GM12878 (cell line): ENCODE data around the gene HTR2B.

Source experiments
- BACH1 ChIP-seq: fragments of 450-650 bp; IDR thresholded peaks from 2 replicates; pipeline ENCODE4 v1.6.1; 2017; ENCODE audit warnings: mild to moderate bottlenecking, borderline replicate concordance
- BRCA1 ChIP-seq: IDR thresholded peaks from 2 replicates; pipeline ENCODE4 v1.6.1; 2011; ENCODE audit warnings: low read depth, low read length, improper control_type of control experiment
- CEBPB ChIP-seq, 2 experiments: fragments of 150-350 bp in 1 of 2; IDR thresholded peaks; 2 replicates each; pipeline ENCODE4 v1.6.1; 2012 to 2014; ENCODE audit warnings: low read depth in 2 of 2, low read length in 2 of 2, borderline replicate concordance in 1 of 2, inconsistent platforms in 1 of 2
- CREB1 ChIP-seq: IDR thresholded peaks from 2 replicates; pipeline ENCODE4 v1.6.1; 2012; ENCODE audit warnings: low read depth, mild to moderate bottlenecking, inconsistent platforms
- CREM ChIP-seq: IDR thresholded peaks from 2 replicates; pipeline ENCODE4 v1.6.1; 2014; ENCODE audit warnings: antibody characterized with exemption, low read depth
- EP300 ChIP-seq, 2 experiments: fragments of 150-350 bp in 1 of 2; IDR thresholded peaks; 2 replicates each; pipeline ENCODE4 v1.6.1; 2011 to 2012; ENCODE audit warnings: low read depth in 2 of 2, low read length in 2 of 2, borderline replicate concordance in 1 of 2, improper control_type of control experiment in 1 of 2, inconsistent platforms in 1 of 2; ENCODE audit not compliant: control insufficient read depth in 1 of 2
- EZH2 ChIP-seq: IDR thresholded peaks from 2 replicates; pipeline ENCODE4 v1.6.1; 2012; ENCODE audit warnings: low read depth, mild to moderate bottlenecking, control low read depth, inconsistent platforms, low read length, borderline replicate concordance; ENCODE audit not compliant: control insufficient read depth
- HDAC6 ChIP-seq: fragments of 200-600 bp; sonication (generic); IDR thresholded peaks from one replicate; pipeline ENCODE4 v1.8.0; 2017; ENCODE audit warnings: antibody characterized with exemption; ENCODE audit not compliant: unreplicated experiment
- KLF5 ChIP-seq: fragments of 450-650 bp; IDR thresholded peaks from 2 replicates; pipeline ENCODE4 v1.6.1; 2014; ENCODE audit warnings: mild to moderate bottlenecking; ENCODE audit not compliant: partially characterized antibody
- MYC ChIP-seq: IDR thresholded peaks from 2 replicates; pipeline ENCODE4 v1.6.1; 2011; ENCODE audit warnings: mild to moderate bottlenecking, low read length, moderate library complexity, inconsistent platforms; ENCODE audit not compliant: insufficient read depth, insufficient replicate concordance, insufficient read length, severe bottlenecking
- POLR2AphosphoS5 ChIP-seq: IDR thresholded peaks from 2 replicates; pipeline ENCODE4 v1.6.1; 2011; ENCODE audit warnings: mild to moderate bottlenecking, low read length, inconsistent platforms
- TCF3 ChIP-seq: IDR thresholded peaks from 2 replicates; pipeline ENCODE4 v1.6.1; 2012; ENCODE audit warnings: low read depth, mild to moderate bottlenecking, low read length, borderline replicate concordance; ENCODE audit not compliant: insufficient read depth
- TF ChIP-seq, protein P1 (sequence below), 3 experiments: IDR thresholded peaks in 2 of 3; conservative IDR thresholded peaks in 1 of 3; 2 replicates each; pipeline ENCODE4 v1.5.1; 2011; ENCODE audit warnings: low read depth in 3 of 3, low read length in 3 of 3, mild to moderate bottlenecking in 3 of 3, control low read depth in 2 of 3, moderate library complexity in 2 of 3, inconsistent platforms in 1 of 3, mixed read lengths in 1 of 3; ENCODE audit not compliant: control insufficient read depth in 2 of 3, insufficient read depth in 1 of 3; ENCODE audit errors: extremely low read depth in 1 of 3
- TF ChIP-seq, protein P2 (sequence below): IDR thresholded peaks from 2 replicates; pipeline ENCODE4 v1.6.1; 2011; ENCODE audit warnings: low read depth, mild to moderate bottlenecking, low read length, moderate library complexity, borderline replicate concordance; ENCODE audit errors: extremely low read depth

DNA sequence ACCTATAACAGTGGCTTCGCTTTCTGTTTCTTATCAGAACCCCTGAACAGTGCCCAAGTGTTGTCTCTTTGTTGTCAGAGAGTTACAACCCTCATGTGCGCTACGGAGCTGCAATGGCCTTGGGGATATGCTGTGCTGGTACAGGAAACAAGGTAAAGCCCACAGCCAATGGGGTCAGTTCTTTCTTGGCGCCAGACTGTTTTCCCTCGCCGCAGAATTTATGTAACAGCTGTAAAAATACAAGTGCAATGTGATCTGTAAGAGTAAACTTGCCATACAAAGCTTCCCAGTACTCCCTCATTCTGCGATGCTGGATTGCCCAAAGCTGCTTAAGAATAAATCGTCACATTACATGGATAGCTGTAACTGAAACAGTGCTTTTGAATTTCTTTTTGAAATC lies 13.9 kb upstream of the HTR2B start:
- no peak for TF ChIP-seq POLR2AphosphoS5
- TF ChIP-seq CEBPB (IDR thresholded peaks at IDR 0.05; ENCODE audit: borderline replicate concordance in 1 of 2, low read depth in 2 of 2, low read length in 2 of 2), result no peak
- no peak for TF ChIP-seq BACH1
- TF ChIP-seq, protein P1, sequence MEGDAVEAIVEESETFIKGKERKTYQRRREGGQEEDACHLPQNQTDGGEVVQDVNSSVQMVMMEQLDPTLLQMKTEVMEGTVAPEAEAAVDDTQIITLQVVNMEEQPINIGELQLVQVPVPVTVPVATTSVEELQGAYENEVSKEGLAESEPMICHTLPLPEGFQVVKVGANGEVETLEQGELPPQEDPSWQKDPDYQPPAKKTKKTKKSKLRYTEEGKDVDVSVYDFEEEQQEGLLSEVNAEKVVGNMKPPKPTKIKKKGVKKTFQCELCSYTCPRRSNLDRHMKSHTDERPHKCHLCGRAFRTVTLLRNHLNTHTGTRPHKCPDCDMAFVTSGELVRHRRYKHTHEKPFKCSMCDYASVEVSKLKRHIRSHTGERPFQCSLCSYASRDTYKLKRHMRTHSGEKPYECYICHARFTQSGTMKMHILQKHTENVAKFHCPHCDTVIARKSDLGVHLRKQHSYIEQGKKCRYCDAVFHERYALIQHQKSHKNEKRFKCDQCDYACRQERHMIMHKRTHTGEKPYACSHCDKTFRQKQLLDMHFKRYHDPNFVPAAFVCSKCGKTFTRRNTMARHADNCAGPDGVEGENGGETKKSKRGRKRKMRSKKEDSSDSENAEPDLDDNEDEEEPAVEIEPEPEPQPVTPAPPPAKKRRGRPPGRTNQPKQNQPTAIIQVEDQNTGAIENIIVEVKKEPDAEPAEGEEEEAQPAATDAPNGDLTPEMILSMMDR (IDR thresholded peaks at IDR 0.05 in 2 of 3, conservative IDR thresholded peaks at IDR 0.05 in 1 of 3; ENCODE audit: control insufficient read depth in 2 of 3, extremely low read depth in 1 of 3, insufficient read depth in 1 of 3, low read depth in 3 of 3, low read length in 3 of 3), result no peak
- no peak for TF ChIP-seq BRCA1
- no peak for TF ChIP-seq MYC
- no peak for TF ChIP-seq EP300 (IDR thresholded peaks at IDR 0.05; ENCODE audit: borderline replicate concordance in 1 of 2, control insufficient read depth in 1 of 2, low read depth in 2 of 2, low read length in 2 of 2)
- no peak for TF ChIP-seq KLF5
- no peak for TF ChIP-seq CREB1
- TF ChIP-seq CREM, result no peak
- TF ChIP-seq, protein P2, sequence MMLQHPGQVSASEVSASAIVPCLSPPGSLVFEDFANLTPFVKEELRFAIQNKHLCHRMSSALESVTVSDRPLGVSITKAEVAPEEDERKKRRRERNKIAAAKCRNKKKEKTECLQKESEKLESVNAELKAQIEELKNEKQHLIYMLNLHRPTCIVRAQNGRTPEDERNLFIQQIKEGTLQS, result no peak
- TF ChIP-seq HDAC6, result no peak
- TF ChIP-seq EZH2, result no peak
- TF ChIP-seq TCF3, result no peak
